ENCODE results near the gene ARHGAP24.

The ARHGAP24 gene

GRCh38 chr4:85474818-85475630 is at the start of gene ARHGAP24:
TSS of gene ARHGAP24 (plus strand) at chr4:85475150.
- Histone ChIP-seq H2AFZ (ENCODE audit: low read length) (peak within 1 kb of the TSS; percentile 94), H3K27ac (ENCODE audit: low read length) (peak within 1 kb of the TSS; percentile 76; the same call in 1 of the 2 replicates), H3K9me3 (replicated peaks; ENCODE audit: insufficient read depth, low read length) (no peaks in the 10 kb centered on the region), H3K4me3 (ENCODE audit: low read length) (peak within 1 kb of the TSS; percentile 72), H3K9ac (ENCODE audit: low read length) (peak within 1 kb of the TSS; percentile 51; the same call in 1 of the 2 replicates), H3K9me2 (replicated peaks; ENCODE audit: insufficient read depth, low read length) (no peaks in the 10 kb centered on the region), H3F3A (ENCODE audit: insufficient read depth, low read length) (peaks cover 10% of the 10 kb centered on the region; the same call in 1 of the 2 replicates), H3K27me3 (replicated peaks; ENCODE audit: insufficient read depth, low read length) (no peaks in the 10 kb centered on the region), H3K4me1 (ENCODE audit: low read length) (no peaks in the 10 kb centered on the region), H3K79me2 (ENCODE audit: low read length) (no peaks in the 10 kb centered on the region), H4K20me1 (ENCODE audit: insufficient read depth, low read length) (no peaks in the 10 kb centered on the region), H3K36me3 (replicated peaks; ENCODE audit: insufficient read depth, low read length) (no peaks in the 10 kb centered on the region), H3K4me2 (ENCODE audit: low read depth, low read length) (peak within 1 kb of the TSS; percentile 75)
- peak; percentile 93 for DNase-seq
- TF ChIP-seq EZH2 (optimal IDR thresholded peaks at IDR 0.05; ENCODE audit: low read depth, low read length), result no peak
- TF ChIP-seq EZH2phosphoT487 (IDR thresholded peaks at IDR 0.05; ENCODE audit: low read length), result no peak
- peak; percentile 9; the same call in 1 of the 2 replicates for TF ChIP-seq CTCF (IDR thresholded peaks at IDR 0.05; ENCODE audit: low read length)

DNA sequence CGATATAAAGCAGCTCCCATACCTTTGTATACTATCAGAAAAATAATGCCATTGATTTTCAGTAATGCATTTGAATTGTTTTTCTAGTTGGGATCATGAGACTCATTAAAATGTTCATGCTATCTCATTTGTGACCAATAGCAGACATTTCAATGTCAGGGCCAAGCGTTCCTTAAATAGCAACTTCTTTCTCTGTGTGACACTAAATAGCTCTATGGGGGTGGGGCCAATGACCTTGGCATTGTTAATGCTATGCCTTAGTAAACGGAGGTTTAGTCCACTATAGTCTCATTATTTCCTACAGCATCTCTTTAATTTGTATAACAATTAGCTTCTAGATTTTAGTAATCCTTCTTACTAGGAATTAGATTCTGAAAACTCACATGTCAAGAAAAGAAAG is 48.6 kb upstream of the ARHGAP24 start:
- DNase-seq, result no peak
- Histone ChIP-seq H3K4me3 (ENCODE audit: low read length) (no peak overlapping the region), H3K4me2 (ENCODE audit: low read depth, low read length) (no peak overlapping the region), H3K79me2 (ENCODE audit: low read length) (no peaks in the 10 kb centered on the region), H3K9me2 (replicated peaks; ENCODE audit: insufficient read depth, low read length) (no peaks in the 10 kb centered on the region), H4K20me1 (ENCODE audit: insufficient read depth, low read length) (no peaks in the 10 kb centered on the region), H3F3A (ENCODE audit: insufficient read depth, low read length) (no peaks in the 10 kb centered on the region), H2AFZ (ENCODE audit: low read length) (no peak overlapping the region), H3K9ac (ENCODE audit: low read length) (no peak overlapping the region), H3K27me3 (replicated peaks; ENCODE audit: insufficient read depth, low read length) (no peaks in the 10 kb centered on the region), H3K9me3 (replicated peaks; ENCODE audit: insufficient read depth, low read length) (no peaks in the 10 kb centered on the region), H3K27ac (ENCODE audit: low read length) (no peak overlapping the region), H3K4me1 (ENCODE audit: low read length) (no peaks in the 10 kb centered on the region), H3K36me3 (replicated peaks; ENCODE audit: insufficient read depth, low read length) (no peaks in the 10 kb centered on the region)
- TF ChIP-seq CTCF (IDR thresholded peaks at IDR 0.05; ENCODE audit: low read length), result no peak
- no peak for TF ChIP-seq EZH2phosphoT487 (IDR thresholded peaks at IDR 0.05; ENCODE audit: low read length)
- TF ChIP-seq EZH2 (optimal IDR thresholded peaks at IDR 0.05; ENCODE audit: low read depth, low read length), result no peak

DNA sequence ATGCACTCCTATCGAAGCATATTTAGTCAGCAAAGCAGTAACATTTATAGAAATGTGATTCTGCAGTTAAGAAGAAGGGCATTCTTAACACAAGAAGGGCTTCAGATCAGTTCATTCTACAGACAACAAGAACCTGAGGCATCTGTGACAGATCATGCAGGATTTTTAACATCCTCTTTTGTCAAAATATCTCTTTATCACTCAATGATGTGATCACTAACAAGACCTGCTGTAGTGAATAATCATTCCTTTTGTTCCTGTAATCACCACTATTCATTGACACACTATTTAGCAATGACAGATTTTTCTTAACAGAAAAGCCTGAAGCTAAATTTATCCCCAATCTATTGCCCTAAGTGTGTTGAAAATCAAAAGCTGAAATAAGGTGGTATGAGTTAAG is 47.8 kb upstream of the ARHGAP24 start:
- no peak for DNase-seq
- no peaks in the 10 kb centered on the region for H3K36me3 ChIP-seq (replicated peaks; ENCODE audit: insufficient read depth, low read length)
- no peak overlapping the region for H3K9ac ChIP-seq (ENCODE audit: low read length)
- no peaks in the 10 kb centered on the region for H3K79me2 ChIP-seq (ENCODE audit: low read length)
- H3K4me3 ChIP-seq (ENCODE audit: low read length), result no peak overlapping the region
- no peaks in the 10 kb centered on the region for H3K9me2 ChIP-seq (replicated peaks; ENCODE audit: insufficient read depth, low read length)
- TF ChIP-seq EZH2phosphoT487 (IDR thresholded peaks at IDR 0.05; ENCODE audit: low read length) (no peak), EZH2 (optimal IDR thresholded peaks at IDR 0.05; ENCODE audit: low read depth, low read length) (no peak), CTCF (IDR thresholded peaks at IDR 0.05; ENCODE audit: low read length) (no peak)
- no peak overlapping the region for H2AFZ ChIP-seq (ENCODE audit: low read length)
- no peak overlapping the region for H3K4me2 ChIP-seq (ENCODE audit: low read depth, low read length)
- no peak overlapping the region for H3K27ac ChIP-seq (ENCODE audit: low read length)
- H4K20me1 ChIP-seq (ENCODE audit: insufficient read depth, low read length), result no peaks in the 10 kb centered on the region
- no peaks in the 10 kb centered on the region for H3F3A ChIP-seq (ENCODE audit: insufficient read depth, low read length)
- H3K27me3 ChIP-seq (replicated peaks; ENCODE audit: insufficient read depth, low read length), result no peaks in the 10 kb centered on the region
- no peaks in the 10 kb centered on the region for H3K9me3 ChIP-seq (replicated peaks; ENCODE audit: insufficient read depth, low read length)
- H3K4me1 ChIP-seq (ENCODE audit: low read length), result no peaks in the 10 kb centered on the region

Data from MM.1S (cell line).